T-helper 1 cell treated with Interleukin-12 subunit alpha and Interleukin-12 subunit beta and Interleukin-4 antibody, amounts not matched to agents 30 ng/mL and 1 ng/mL, for 36 hours (primary cell): ENCODE measurements around the gene SLC25A51. TPM values are rescaled to one million over a fixed set of nuclear protein-coding genes. Genes with fewer than 3 reads are reported as not detected.

ENCODE experiments used
- intact Hi-C: fragments of 100-400 bp; cut with micrococcal nuclease; formaldehyde crosslinking; loops from one replicate; pipeline ENCODE4 v1.15.1; 2024
- total RNA-seq: library from RNA; stranded (reverse); gene quantifications from 2 replicates; pipeline ENCODE4 v1.2.3, GENCODE V29; 2022

Gene SLC25A51
- total RNA-seq = 30.7 and 32.9 TPM in 2 replicates

GRCh38 chr9:37903647-37904444 lies at the start of gene SLC25A51:
Gene SLC25A51 (minus strand): TSS chr9:37904127. CDS start chr9:37888550, 15,577 bp downstream.
- intact Hi-C loops = loop anchor here (1.0 to 10.0 kb wide), 11 partner anchors 9 to 779 kb away; partner anchors contain the start of genes ALDH1B1, DCAF10, EXOSC3 and POLR1E

DNA sequence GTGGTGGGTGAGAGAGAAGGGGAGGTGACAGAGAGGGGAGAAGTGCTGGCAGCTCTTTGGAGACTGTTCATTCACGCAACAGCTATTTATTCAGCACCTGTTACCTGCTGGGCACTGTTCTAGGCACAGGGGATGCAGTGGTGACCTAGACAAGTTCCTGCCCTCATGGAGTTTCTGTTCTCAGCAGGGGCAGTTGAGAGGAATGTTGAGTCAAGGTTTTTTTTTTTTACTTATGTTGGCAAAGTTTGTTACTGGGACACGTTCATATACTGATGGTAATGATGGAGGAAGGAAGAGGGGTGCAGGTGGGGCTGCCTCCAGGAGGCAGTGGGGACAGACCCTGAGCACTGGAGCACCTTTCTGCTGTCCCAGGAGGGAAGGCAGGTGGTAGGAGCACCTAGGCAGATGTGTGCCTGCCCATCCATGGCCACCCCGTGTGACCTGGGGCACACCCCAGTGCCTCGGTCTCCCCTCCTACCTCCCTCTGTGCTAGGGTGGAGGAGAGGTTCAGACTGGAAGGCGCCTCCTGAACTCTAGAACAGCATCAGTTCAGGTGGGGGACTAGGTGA lies 49.4 kb upstream of the SLC25A51 start:
- intact Hi-C loops = no loop called here

GRCh38 chr9:37952731-37953130 lies 48.8 kb upstream of the SLC25A51 start:
- intact Hi-C loops = no loop called here

DNA sequence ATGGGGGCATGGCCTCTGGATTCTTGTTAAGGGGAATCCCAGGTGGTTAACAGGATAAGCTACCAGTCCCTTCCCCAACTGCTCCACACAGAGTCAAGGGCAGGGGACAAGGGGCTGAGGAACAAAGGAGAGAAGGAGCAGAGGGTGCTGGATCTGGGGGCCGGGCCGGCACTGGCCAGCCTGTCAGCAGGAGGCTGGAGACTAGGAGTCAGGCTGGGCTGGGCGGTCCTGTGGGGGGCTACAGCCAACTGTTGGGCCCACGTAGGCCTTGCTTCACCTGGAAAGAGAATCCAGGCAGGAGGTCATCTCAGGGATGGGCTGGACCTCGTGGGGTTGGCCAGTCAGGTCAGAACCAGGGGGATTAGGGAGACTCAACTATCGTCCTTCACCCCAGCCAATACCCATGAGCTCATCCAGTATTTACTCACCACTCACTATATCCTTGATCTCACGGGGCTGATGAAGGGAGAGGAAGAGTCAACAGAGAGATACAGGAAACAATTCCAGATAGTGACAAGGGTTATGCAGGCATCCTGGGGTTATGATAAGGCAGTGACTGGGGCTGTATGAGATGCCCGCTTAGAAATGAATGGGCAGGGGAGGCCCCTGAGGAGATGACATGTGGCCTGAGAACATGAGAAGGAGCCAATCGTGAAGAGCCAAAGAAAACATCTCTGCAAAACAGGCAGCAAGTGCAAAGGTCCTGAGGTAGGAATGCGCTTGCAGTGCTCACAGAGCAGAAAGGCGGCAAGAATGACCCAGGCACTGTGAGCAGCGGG lies 47.9 kb upstream of the SLC25A51 start:
- intact Hi-C loops = no loop called here

- intact Hi-C loops = no loop called here
Observed at GRCh38 chr9:37950561-37950960, 46.6 kb upstream of the SLC25A51 start.

DNA sequence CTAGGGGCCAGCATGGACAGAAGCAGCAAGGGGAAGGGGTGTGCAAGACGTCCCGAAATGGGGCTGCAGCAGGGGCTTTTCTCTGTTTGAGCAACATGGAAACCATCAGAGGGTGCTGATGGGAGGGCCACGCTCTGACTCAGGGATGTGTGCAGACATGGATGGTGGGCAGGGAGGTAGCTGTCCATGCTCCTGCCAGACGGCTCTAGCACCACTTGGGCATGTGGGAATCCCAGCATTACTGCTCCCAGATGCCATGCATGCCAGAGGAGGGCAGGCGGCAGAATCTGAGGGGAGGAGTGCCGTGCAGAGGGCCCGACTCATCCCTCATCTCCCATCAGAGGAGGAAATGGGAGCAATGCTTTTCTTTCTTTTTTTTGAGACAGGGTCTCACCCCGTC lies 45.6 kb upstream of the SLC25A51 start:
- intact Hi-C loops = no loop called here

DNA sequence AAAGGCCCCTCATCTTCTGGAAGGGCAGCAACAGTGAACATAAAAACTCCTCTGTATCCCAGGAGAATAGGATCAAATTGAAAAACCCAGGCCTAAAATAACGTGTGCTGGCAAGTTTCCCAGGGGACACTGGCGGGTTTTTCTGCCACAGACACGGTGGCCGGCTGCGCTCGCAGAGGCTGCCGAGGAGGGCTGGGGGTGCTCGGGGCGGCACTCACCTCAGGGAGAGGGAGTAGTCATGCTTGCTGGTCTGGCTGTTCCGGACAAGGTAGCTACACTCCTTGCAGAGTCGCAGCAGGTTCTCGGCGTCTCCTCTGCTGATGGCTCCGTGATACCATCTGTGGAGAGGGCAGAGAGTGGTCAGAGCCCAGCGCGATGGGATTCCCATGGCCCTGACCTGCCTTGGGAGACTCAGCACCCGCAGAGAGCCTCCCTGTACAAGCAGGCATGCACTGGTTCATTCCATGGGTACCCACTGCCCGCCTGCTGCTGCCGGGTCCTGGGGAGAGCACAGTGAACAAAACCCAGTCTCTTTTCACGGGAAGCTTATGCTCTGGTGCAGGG lies 44.6 kb upstream of the SLC25A51 start:
- intact Hi-C loops = no loop called here

- intact Hi-C loops = no loop called here
Observed at GRCh38 chr9:37947977-37948376, 44.0 kb upstream of the SLC25A51 start.

GRCh38 chr9:37947471-37947870 lies 43.5 kb upstream of the SLC25A51 start:
- intact Hi-C loops = no loop called here

- intact Hi-C loops = no loop called here
Observed at GRCh38 chr9:37946971-37947370, 43.0 kb upstream of the SLC25A51 start.

- intact Hi-C loops = no loop called here
Observed at GRCh38 chr9:37946041-37946440, 42.1 kb upstream of the SLC25A51 start.

GRCh38 chr9:37944671-37945481 lies 40.9 kb upstream of the SLC25A51 start:
- intact Hi-C loops = no loop called here

DNA sequence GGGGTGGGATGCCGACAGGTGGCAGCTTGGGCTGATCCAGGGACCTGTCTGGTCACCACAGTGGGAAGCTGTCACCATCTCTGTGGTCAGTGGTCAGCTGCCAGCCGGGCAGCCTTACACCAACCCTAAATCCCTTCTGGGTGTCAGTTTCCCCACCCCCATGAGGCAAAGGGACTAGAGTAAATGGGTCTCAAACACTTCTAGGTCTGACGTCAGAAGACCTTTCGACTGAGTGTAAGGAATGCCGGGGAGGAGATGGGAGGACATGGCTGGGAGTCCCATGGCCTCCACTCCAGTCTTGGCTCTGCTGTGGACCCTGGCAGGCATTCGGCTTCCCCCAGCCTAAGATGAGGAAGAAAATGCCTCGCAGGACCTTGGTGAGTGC lies 40.3 kb upstream of the SLC25A51 start:
- intact Hi-C loops = no loop called here

DNA sequence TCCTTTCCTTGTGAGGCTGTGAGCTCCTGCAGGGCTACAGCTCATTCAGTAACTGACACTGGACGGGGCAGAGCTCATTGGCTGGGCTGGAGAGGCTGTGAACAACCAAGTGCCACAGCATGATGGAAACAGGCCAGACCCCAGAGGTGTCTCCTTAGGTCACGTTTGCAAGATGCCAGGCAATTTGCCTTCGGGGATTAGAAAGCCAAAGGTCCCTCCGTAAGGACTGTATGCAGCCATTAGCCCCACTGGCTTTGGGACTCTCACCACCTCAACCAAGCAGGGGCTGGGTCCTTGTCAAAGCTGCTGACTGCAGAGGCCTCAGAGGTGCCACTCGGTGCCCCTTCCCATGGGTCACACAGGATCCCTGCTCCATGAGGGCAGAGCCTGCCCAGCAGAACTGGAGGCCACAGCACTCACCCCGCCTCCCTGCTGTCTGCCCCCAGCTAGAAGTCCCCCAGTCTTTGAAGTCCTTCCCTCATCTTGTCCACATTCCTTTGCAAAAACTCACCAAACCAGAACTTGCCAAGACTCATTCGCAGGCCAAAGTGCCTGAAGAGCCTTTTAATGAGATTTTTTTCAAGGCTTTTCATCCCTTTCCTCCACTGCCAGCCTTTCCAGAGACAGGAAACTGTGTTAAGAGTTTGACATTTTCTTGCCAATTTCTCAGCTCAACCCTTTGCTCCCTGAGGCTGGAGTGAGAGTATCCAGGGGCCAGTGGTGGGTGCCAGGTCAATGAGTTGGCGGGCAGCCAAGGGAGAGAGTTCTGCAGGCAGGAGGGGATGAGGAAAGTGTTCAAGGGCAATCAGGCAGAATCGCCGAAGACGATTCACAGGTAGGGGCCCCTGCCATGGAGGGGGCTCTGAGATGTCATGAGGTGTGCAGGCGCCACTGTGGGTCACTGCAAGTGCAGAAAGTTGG lies 39.7 kb upstream of the SLC25A51 start:
- intact Hi-C loops = no loop called here

DNA sequence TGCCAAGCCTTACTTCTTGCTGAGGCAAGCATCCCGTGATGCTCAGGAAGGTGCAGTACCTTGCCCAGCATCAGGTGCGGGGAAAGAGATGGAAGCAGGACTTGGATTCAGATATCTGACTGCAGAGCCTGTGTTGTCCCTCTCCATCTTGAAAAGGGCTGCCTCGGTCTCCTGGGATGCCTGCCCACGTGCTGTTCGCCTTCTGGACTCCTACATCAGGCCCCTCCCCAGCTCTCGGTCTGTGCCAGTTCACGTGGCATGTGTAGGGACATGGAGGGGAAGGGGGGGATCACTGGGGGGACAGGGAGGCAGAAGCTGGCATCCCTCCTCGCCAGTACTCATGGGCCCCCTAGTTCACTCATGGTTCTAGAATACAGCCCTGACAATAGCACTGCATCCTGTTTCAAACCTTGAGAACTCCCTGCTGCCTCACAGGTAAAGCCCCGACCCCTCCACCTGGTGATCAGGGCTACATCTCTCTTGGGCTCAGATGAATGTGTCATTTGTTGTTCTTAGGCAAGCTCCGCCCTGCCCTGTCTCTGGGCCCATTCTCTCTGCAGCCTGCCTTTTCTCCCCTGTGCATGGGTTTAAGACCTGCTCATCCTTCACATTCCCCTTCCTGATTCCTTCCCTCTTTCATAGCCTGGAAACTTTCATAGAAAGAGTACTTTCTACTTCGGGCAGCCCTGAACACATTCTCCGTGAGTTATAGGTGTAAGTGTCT lies 38.9 kb upstream of the SLC25A51 start:
- intact Hi-C loops = no loop called here

- intact Hi-C loops = no loop called here
Observed at GRCh38 chr9:37941253-37941652, 37.3 kb upstream of the SLC25A51 start.

DNA sequence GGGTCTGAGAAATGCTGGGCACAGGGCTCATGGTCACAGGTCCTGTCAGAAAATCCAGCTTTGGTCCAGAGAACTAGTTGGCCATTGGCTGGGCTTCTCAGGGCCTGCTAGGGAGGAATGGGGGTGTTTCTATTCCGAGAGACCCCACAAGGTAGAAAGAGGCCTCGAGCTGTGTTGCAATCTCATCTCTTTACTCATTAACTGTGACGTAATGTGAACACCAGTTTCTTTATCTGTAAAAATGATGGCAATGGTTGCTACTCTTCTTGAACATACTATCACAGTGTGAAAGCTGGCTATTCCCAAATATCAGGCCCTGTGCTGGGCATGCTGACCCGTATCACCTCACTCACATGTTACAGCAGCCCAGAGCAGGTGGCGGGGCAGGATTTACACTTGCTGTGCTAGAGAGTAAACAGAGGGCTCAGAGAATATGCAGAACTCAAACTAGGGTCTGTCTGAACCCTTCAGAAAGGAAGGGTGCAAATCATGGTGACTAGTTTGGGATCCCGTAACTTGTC lies 35.7 kb upstream of the SLC25A51 start:
- intact Hi-C loops = no loop called here

- intact Hi-C loops = no loop called here
Observed at GRCh38 chr9:37938121-37938891, 34.4 kb upstream of the SLC25A51 start.
